Measurements from ENCODE around the gene KNL1.

KNL1 gene

DNA sequence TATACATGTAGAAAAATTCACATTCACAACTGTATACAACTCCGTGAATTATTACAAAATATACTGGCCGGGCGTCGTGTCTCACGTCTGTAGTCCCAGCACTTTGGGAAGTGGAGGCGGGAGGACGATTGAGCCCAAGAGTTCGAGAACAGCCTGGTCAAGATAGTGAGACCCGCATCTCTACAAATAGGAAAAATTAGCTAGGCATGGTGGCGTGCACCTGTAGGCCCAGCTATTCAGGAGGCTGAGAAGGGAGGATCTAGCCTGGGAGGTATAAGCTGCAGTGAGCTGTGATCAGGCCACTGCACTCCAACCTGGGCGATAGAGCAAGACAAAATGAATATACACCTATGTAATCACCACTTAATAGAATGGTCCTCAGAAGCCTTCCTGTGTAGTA, 102.2 kb downstream of the KNL1 start:
- DNase-seq (ENCODE audit: low read depth in 2 of 2), result peak in 1 of 2 donors; percentile 5
- TF ChIP-seq, protein P1, sequence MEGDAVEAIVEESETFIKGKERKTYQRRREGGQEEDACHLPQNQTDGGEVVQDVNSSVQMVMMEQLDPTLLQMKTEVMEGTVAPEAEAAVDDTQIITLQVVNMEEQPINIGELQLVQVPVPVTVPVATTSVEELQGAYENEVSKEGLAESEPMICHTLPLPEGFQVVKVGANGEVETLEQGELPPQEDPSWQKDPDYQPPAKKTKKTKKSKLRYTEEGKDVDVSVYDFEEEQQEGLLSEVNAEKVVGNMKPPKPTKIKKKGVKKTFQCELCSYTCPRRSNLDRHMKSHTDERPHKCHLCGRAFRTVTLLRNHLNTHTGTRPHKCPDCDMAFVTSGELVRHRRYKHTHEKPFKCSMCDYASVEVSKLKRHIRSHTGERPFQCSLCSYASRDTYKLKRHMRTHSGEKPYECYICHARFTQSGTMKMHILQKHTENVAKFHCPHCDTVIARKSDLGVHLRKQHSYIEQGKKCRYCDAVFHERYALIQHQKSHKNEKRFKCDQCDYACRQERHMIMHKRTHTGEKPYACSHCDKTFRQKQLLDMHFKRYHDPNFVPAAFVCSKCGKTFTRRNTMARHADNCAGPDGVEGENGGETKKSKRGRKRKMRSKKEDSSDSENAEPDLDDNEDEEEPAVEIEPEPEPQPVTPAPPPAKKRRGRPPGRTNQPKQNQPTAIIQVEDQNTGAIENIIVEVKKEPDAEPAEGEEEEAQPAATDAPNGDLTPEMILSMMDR (IDR thresholded peaks at IDR 0.05; ENCODE audit: low read depth, low read length), result no peak
- peak overlapping the region; percentile 91 to 97 for H3K4me3 ChIP-seq (replicated peaks in 1 of 2; ENCODE audit: low read depth in 2 of 2, low read length in 2 of 2)

DNA sequence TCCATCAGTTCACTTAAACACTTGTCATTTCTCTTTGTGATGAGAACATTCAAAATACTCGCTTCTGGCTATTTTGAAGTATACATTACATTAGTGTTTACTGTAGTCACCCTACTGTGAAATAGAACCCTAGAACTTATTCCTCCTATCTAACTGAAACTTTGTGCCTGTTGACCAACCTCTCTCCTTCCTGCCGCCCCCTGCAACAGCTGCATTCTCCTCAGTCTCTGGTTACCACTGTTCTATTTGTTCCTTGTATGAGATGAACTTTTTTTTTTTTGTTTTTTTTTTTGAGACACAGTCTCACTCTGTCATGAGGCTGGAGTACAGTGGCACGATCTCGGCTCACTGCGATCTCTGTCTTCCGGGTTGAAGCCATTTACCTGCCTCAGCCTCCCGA, 103.9 kb downstream of the KNL1 start:
- no peak for DNase-seq (ENCODE audit: low read depth in 2 of 2)
- TF ChIP-seq, protein P1 (IDR thresholded peaks at IDR 0.05; ENCODE audit: low read depth, low read length), result no peak
- no peak overlapping the region for H3K4me3 ChIP-seq (replicated peaks in 1 of 2; ENCODE audit: low read depth in 2 of 2, low read length in 2 of 2)

DNA sequence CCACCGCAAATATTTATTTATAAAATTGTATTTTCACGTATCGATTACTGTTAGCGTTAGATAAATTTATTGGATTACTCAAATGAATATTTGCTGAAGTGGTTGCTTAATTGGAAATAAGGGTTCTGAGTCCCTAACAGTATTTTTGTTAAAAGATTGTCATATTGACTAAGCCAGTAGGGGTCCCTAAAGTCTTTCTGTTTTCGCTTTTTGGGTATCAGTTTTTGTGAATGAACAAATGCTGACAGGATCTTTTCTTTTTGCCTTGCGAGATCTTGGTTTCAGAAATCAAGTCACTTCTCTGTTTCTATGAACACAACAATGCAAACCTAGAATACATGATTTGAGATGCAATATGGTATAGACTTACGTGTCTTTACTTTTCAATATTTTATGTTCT, 108.0 kb downstream of the KNL1 start:
- H3K4me3 ChIP-seq (replicated peaks in 1 of 2; ENCODE audit: low read depth in 2 of 2, low read length in 2 of 2), result no peak overlapping the region
- TF ChIP-seq, protein P1 (IDR thresholded peaks at IDR 0.05; ENCODE audit: low read depth, low read length), result peak; percentile 14
- peak; percentile 19 to 43 for DNase-seq (ENCODE audit: low read depth in 2 of 2)

DNA sequence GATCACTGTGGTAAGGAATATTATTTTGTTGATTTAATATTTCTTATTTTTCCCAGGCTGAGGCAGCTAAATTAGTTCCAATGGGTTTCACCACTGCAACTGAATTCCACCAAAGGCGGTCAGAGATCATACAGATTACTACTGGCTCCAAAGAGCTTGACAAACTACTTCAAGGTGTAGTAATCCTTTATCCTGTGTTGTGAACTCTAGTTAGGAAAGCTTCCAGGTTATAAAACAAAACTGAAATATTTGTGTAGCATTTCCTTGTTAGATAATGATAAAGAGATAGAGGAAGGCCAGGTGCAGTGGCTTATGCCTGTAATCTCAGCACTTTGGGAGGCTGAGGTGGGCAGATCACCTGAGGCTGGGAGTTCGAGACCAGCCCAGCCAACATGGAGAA, 112.1 kb downstream of the KNL1 start:
- H3K4me3 ChIP-seq (replicated peaks in 1 of 2; ENCODE audit: low read depth in 2 of 2, low read length in 2 of 2), result no peak overlapping the region
- TF ChIP-seq, protein P1 (IDR thresholded peaks at IDR 0.05; ENCODE audit: low read depth, low read length), result no peak
- no peak for DNase-seq (ENCODE audit: low read depth in 2 of 2)

Measured in cardiac fibroblast (primary cell).